T-helper 2 cell treated with Interferon-gamma antibody and Interleukin-4, amounts not matched to agents 5 μg/mL and 100 μg/mL, for 36 hours (primary cell): ENCODE data around the gene SLC16A3.

Experiments used
- DNase-seq: peaks from one replicate; pipeline ENCODE4 v3.0.0; 2021; ENCODE audit warnings: low spot score
- H3K27ac Mint-ChIP-seq: one replicate; pipeline ENCODE4 v1.8.0; 2021; ENCODE audit warnings: mild to moderate bottlenecking, mixed read lengths
- H3K27me3 Mint-ChIP-seq: one replicate; pipeline ENCODE4 v1.8.0; 2021; ENCODE audit warnings: low read depth, mixed read lengths
- H3K36me3 Mint-ChIP-seq: one replicate; pipeline ENCODE4 v1.8.0; 2021; ENCODE audit warnings: low read depth, mixed read lengths
- H3K4me1 Mint-ChIP-seq: one replicate; pipeline ENCODE4 v1.8.0; 2021; ENCODE audit warnings: low read depth, mixed read lengths
- H3K4me3 Mint-ChIP-seq: one replicate; pipeline ENCODE4 v1.8.0; 2022; ENCODE audit warnings: mild to moderate bottlenecking, moderate library complexity, mixed read lengths
- H3K9me3 Mint-ChIP-seq: one replicate; pipeline ENCODE4 v1.8.0; 2021; ENCODE audit warnings: mixed read lengths

SLC16A3 gene

DNA sequence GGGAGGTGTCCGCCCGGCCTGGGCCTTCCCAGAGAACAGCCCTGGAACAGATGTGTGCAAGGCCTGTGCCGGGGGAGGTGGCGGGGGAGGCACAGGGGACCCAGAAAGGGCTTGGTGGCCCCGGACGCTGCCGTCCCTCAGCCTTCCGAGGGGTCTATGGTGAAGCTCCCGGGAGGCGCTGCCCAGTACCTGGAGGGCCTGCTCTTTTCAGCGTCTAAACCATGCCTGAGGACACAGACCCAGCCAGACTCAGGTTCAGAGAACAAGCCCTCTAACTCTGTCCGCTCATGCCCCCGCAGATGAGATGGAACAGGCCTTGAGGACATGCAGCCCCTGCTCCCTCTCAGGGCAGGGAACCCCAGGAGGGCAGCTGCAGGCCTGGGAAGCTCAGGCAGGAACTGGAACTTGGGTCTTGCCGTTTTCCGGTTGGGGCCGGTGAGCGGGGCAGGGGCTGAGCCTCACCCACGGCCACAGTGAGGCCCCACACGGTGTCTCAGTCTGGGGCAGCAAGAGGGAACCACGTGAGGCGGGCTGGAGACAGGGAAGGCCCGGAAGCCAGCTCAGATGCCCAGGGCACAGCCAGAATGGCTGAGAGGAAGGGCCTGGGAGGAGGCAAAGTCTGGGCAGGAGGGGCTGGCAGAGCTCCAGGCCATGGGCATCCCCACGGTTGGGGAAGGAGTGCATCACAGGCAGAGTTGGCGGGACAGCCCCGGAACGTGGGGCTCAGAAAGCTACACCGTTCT lies 12.5 kb downstream of the SLC16A3 start:
- Mint-ChIP-seq H3K9me3 (no peaks in the 10 kb centered on the region), H3K4me3 (no peak overlapping the region), H3K27ac (peak overlapping the region; percentile 57), H3K27me3 (no peaks in the 10 kb centered on the region), H3K36me3 (peaks cover 46% of the 10 kb centered on the region), H3K4me1 (peaks cover 21% of the 10 kb centered on the region)
- no peak for DNase-seq

DNA sequence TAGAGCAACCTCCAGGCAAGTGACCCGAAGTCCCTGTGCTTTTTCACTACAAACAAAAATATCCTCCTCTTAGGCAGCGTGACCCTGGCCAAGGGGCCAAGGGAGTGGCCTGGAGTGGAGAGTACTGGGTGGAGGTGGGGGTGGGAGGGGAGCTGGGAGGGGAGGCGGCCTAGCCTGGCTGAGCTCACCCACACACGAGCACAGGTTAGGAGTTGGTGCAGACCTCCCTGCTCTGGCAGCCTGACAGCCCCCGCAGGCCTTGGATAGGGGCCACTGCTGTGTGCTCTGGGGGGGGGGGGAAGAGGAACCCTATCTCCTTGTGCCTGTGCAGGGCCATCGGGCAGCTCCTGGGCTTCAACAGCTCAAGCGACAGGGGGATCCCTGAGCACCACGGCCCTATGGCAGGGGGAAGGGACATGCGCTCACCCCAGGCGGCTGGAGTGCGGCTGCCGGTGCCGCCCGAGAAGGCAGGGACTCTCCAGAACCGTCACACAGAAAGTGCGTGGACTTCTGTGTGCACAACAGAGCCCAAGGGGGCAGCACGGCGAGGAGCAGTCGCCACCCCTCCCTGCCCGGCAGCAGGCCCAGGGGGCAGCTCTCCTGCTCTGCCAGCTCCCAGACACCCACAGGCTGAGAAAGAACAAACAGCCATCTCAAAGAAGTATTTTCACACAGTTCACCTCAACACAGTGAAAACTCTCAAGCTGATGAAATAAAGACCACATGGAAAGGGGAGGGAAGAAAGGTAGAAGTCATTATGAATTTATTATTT lies 13.3 kb downstream of the SLC16A3 start:
- Mint-ChIP-seq H3K27me3 (no peaks in the 10 kb centered on the region), H3K27ac (peak overlapping the region; percentile 57), H3K4me1 (peaks cover 21% of the 10 kb centered on the region), H3K36me3 (peaks cover 49% of the 10 kb centered on the region), H3K4me3 (no peak overlapping the region), H3K9me3 (no peaks in the 10 kb centered on the region)
- no peak for DNase-seq

DNA sequence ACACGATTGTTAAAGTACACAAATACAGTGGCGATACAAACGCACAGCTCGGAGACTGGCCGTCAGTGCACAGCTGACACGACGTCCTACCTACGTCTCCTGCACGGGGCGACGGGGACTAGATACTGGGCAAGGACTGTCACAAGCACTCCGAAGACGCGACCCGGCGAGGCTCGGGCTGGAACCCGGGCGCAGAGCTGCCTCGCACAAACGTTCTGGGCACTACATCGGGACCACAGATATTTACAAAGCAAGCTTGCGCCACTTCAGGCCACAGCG lies 13.8 kb downstream of the SLC16A3 start:
- H3K4me1 Mint-ChIP-seq, result peaks cover 18% of the 10 kb centered on the region
- H3K36me3 Mint-ChIP-seq, result peaks cover 50% of the 10 kb centered on the region
- H3K4me3 Mint-ChIP-seq, result no peak overlapping the region
- H3K27me3 Mint-ChIP-seq, result no peaks in the 10 kb centered on the region
- no peaks in the 10 kb centered on the region for H3K9me3 Mint-ChIP-seq
- no peak for DNase-seq
- H3K27ac Mint-ChIP-seq, result no peak overlapping the region

DNA sequence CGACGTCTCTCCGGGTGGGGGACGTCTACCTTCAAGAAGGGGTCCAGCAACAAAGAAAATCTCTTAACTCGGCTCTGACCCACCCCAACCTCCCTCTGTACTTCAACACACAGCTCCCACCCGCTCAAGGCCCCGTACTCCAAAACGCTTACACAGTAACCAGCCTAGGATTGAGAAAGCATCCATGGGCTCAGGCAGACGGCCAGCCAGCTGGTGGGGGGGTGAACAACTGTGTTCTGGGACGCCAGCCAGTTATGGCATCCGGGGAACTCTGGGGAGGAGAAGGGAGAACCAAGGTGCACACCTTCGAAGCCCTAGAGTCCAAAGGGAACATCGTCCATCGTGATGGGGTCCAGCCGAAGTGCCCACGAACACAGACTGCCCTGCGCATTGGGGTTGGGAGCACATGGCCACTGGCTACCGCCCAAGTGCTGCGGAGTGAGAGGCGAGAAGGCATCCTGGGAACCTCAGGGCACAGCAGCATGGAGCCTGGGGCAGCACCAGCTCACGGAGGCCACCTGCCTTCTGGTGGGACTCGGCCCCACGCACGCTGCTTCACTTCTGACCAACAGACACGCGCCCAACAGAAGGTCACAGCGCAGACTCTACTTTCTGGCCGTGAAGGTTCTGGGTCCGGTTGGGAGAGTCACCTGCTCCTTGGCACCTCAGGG lies 14.3 kb downstream of the SLC16A3 start:
- Mint-ChIP-seq H3K9me3 (no peaks in the 10 kb centered on the region), H3K36me3 (peaks cover 55% of the 10 kb centered on the region), H3K27ac (no peak overlapping the region), H3K4me3 (no peak overlapping the region), H3K27me3 (no peaks in the 10 kb centered on the region), H3K4me1 (peaks cover 19% of the 10 kb centered on the region)
- no peak for DNase-seq

DNA sequence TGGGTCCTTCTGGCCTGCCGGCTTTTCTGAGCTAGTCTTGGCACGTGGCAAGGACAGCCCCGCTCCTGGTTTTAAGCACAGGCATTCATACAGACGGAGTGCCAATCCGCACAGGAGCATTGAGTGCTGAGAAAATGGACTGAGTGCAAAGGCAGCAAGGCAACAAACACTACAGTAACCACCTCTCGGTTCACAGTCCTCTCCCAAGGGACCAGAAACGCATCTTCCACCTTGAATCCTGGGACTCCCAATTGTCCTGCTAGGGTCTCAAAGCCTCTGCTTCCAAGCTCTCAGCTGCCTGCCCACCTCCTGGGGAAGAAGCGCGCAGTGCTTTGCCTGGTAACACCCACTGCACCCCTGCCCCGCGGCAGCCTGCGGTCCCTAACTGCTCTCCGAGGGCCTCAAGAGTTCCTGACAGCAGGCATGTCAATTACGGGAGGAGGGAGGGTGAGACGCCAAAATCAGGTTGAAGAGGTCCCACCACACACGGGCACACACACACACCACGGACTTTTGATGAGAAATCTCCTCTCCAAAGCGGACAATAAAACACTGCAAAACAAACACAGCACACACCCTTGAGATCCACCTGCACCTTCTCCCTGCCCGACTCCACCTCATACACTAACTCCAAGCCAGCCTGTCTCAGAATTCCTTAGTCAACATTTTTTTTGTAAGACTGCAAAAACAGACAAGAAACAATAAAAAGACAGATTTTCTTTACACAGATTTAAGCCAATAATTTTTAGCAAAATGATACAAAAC lies 15.0 kb downstream of the SLC16A3 start:
- Mint-ChIP-seq H3K4me1 (peaks cover 16% of the 10 kb centered on the region), H3K9me3 (no peaks in the 10 kb centered on the region), H3K4me3 (no peak overlapping the region), H3K27ac (peak overlapping the region; percentile 42), H3K36me3 (peaks cover 58% of the 10 kb centered on the region), H3K27me3 (no peaks in the 10 kb centered on the region)
- DNase-seq, result no peak

DNA sequence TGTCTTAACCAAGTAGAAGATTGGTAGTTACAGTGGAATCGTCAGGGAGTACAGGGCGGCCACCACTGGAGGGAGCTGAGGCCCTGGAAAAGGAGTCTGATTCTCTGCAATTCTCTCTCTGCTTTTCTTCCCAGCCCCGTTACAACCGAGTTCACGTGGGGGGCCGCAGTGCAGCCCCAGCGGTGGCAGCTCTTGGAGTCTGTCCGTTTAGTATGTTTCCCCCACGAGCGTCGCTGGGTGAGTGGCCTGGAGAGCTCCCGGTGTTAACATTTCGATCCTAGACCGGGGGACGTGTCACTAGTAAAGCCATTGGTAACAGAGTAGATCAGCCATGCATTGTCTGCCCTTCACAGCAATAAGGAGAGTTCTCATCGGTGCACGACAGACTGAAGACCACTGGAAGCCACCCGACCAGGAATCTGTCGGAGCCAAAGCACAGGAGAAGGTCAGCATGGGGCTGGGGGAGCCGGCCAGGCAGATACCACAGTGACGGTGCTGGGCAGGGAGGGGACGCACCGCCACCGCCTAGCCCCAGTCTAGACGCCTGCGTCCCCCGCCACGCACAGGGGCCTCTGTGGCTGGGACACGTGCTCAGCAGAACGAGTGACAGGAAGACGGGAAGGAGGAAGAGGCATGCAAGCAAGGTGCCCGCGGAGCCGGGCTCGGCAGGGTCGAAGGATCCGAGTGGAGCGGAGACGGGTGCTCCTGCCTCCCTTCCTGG lies 15.7 kb downstream of the SLC16A3 start:
- H3K27ac Mint-ChIP-seq, result peak overlapping the region; percentile 42
- DNase-seq, result no peak
- no peaks in the 10 kb centered on the region for H3K27me3 Mint-ChIP-seq
- peaks cover 59% of the 10 kb centered on the region for H3K36me3 Mint-ChIP-seq
- H3K4me3 Mint-ChIP-seq, result no peak overlapping the region
- H3K9me3 Mint-ChIP-seq, result no peaks in the 10 kb centered on the region
- peaks cover 13% of the 10 kb centered on the region for H3K4me1 Mint-ChIP-seq

DNA sequence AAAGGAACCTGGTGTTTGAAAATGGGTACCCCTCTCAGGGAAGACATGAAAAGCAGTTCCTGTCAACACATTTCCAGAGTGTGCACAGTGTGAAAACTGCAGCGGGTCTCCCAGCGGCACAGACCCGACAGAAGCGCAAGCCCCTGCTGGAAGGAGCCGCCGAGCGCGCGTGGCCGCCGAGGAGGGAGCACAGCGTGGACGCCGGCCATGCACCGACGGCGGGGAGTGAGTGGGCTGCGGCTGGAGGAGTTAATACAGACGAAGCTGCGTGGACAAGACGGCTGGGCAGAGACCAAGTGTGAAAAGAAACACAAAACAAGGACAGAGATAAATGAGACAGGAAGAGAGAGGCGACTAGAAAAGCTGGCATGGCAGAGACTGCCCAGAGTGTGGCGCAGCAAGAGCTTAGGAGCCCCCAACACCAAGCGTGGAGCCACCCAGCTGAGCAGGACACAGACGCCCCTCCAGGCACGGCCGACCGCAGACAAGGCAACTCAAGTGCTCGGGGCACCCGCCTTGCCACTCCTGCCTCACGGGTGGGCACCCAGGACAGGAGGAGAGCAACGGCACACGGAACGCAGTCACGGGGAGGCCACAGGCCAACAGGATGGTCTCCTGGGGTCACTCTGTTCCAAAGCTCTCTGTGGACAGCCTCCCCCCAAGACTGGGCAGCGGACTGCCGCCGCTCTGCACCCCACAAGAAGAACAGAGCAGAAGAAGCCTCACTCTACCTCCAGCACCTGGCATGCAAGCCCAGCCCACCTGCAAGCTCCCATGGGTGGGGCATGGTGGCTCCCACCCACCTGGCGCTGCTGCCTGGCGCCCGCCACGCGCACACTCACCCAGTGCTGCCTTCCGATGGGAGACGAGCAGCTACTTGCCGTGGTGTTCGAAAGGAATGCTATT lies 16.5 kb downstream of the SLC16A3 start:
- H3K36me3 Mint-ChIP-seq, result peaks cover 60% of the 10 kb centered on the region
- H3K4me1 Mint-ChIP-seq, result peaks cover 9% of the 10 kb centered on the region
- H3K27ac Mint-ChIP-seq, result no peak overlapping the region
- H3K9me3 Mint-ChIP-seq, result no peaks in the 10 kb centered on the region
- H3K4me3 Mint-ChIP-seq, result no peak overlapping the region
- no peak for DNase-seq
- no peaks in the 10 kb centered on the region for H3K27me3 Mint-ChIP-seq

DNA sequence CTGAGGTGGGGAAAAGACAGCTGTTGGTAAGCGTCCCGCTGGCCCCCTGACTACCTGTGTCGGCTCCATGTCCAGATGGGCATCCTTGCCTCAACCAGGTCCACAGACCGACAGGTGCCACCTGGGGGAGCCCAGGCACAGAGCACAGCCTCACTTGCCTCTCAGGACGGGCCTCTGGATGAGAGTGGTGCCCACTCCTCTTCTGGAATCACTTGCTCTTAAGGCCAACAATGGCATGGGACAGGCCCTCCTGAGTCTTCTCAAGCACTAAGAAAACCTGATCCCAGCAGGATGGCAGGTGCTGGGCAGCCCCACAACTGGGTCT lies 17.2 kb downstream of the SLC16A3 start:
- Mint-ChIP-seq H3K4me1 (peaks cover 5% of the 10 kb centered on the region), H3K9me3 (no peaks in the 10 kb centered on the region), H3K27ac (no peak overlapping the region), H3K27me3 (no peaks in the 10 kb centered on the region), H3K36me3 (peaks cover 59% of the 10 kb centered on the region), H3K4me3 (no peak overlapping the region)
- DNase-seq, result no peak

DNA sequence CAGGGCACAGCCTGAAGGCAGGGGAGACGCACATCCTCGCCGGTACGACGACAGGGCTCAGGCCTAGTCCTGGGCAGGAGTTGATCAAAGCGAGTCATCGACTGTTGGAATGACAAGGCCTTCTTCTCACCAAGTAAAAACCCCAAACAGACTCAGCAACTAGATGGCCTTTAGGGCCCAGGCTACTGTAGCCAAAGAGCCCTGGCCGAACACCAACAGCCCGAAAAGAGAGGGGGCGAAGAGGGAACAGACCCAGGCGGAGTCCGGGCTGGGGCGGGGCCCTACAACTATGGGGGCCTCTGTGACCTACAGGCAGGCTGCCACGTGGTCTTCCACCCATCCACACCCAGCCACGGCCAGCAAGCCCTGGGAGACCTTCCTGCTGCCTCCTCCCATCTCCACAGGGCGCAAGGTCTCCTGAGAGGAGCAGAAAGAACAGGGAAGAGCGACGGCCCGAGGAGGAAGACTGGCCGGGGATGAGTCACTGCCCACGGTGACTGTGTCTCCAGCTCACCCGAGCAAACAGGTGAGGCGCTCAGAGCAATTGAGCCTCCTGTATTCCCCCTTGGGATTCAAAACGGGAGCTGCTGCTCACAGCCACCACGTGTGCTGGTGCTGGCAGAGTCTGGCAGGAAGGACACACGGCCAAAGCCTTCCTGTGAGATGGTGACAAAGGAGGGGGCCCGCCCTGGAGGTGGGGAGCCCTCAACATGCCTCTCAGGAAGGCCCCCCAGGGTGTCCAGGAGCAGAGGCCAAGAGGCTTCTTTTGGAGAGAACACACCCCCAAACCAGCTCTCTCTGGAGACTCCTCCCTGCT lies 17.7 kb downstream of the SLC16A3 start:
- Mint-ChIP-seq H3K4me3 (no peak overlapping the region), H3K4me1 (peaks cover 5% of the 10 kb centered on the region), H3K9me3 (no peaks in the 10 kb centered on the region), H3K36me3 (peaks cover 62% of the 10 kb centered on the region), H3K27me3 (no peaks in the 10 kb centered on the region), H3K27ac (peak overlapping the region; percentile 20)
- no peak for DNase-seq

DNA sequence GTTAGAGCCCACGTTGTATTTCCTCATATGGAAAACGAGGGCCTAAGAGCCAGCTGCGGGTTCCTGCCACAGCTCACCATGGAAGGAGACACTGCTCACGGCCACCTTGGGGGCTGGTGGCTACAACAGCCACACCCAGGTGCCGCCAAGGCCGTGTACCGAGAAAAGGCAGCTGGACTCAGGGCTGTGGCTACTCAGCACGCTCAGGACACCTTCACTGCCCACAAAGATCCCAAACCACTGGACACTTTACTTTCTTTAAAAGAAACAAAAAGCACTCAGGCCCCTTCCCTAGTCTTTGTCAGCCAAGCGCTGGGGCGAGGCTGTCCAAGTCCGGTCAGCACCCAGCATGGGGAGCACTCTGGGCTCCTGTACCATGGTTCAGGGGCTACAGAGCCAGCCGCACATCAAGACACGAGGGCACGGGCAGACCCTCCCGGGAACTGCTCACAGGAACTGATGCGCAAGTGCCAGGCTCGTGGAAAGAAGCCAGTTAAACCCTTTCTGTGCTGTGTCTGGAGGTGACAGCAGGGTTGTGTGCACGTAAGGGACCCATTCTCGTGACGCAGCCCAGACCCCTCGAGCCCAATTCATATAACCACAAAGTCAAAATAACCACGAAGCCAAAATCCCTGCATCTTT lies 18.5 kb downstream of the SLC16A3 start:
- DNase-seq, result no peak
- H3K27ac Mint-ChIP-seq, result no peak overlapping the region
- H3K27me3 Mint-ChIP-seq, result no peaks in the 10 kb centered on the region
- peaks cover 5% of the 10 kb centered on the region for H3K4me1 Mint-ChIP-seq
- no peaks in the 10 kb centered on the region for H3K9me3 Mint-ChIP-seq
- H3K36me3 Mint-ChIP-seq, result peaks cover 68% of the 10 kb centered on the region
- no peak overlapping the region for H3K4me3 Mint-ChIP-seq

DNA sequence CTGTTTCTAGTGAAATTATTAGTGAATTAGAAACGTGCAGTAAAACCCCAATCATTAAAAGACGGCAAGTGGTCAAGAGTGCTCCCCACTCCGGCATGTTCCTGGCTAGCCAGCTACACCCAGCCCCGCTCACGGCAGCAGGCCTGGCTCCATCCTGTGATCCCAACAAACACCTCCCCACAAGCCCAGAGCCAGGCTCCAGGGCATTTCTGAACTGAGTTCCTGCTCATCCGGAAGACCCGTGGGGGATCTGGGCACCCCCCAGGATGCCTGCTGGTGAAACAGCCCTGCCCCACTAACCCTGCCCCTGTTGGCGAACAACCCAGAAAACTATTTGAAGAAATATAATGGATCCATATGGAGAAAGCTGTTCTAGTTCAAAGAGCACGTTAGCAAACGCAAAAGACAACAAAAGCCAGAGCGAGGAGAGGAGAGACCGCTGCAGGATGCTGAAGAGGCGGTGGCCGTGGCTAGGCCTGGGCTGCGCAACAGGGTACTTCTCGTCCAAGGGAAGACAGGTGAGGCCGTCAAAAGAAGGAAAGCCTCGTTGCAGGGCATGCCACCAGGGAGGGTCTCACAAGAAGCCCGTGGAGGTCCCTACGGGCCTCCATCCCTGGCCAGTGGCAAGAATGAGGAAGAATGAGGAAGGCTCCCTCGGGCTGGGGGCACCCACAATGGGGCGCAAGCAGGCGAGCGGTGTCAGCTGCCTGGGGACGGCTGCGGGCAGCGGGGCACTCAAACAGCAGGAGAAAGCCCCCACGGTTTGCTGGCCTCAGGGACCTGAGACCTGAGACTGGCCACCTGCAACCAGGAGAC lies 19.2 kb downstream of the SLC16A3 start:
- H3K4me3 Mint-ChIP-seq, result no peak overlapping the region
- no peaks in the 10 kb centered on the region for H3K9me3 Mint-ChIP-seq
- H3K36me3 Mint-ChIP-seq, result peaks cover 72% of the 10 kb centered on the region
- H3K27me3 Mint-ChIP-seq, result no peaks in the 10 kb centered on the region
- no peak overlapping the region for H3K27ac Mint-ChIP-seq
- no peak for DNase-seq
- peaks cover 2% of the 10 kb centered on the region for H3K4me1 Mint-ChIP-seq
